ENCODE data around the gene EPO. TPM values are rescaled to one million over a fixed set of nuclear protein-coding genes. Genes with fewer than 3 reads are reported as not detected.
"Not testable (repeated sequence)": the region's sequence is repeated elsewhere in the genome, so short reads cannot be mapped to it uniquely, and the experiment has no call there.

EPO gene
- total and polyA plus RNA-seq, 4 experiments from 2014 or later, result not detected

DNA sequence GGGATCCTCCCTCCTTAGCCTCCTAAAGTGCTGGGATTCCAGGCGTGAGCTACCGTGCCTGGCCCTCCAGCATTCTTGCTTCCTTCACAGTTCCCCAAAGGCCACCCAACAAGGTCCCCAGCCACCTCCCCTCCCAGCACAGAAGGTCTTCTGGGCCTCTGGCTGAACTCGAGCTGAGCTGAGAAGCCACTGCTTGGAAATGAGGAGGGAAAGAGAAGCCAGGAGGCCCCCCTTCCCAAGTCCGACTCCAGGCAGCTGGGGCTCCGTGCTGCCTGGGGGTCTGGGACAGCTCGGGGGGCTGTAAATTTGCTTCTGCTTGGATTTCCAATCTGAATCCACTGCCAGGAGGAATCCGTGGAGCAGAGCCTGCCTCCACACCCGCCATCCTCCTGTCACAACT is 5.5 kb upstream of the EPO start:
- ChIA-PET POLR2A (ENCODE audit: partially characterized antibody) (no interaction called here), CTCF (ENCODE audit: partially characterized antibody) (interaction anchor here (2.6 kb wide), 1 partner anchor 9 kb away, joined by 9 read pairs; the partner anchor contains the start of gene POP7)
- Mint-ChIP-seq H3K36me3 (peaks cover 0 to 9% of the 10 kb centered on the region in 2 donors), H3K9me3 (peaks cover 0 to 29% (median 12%) of the 10 kb centered on the region in 8 donors), H3K4me3 (no peak overlapping the region), H3K27me3 (peaks cover 7 to 15% of the 10 kb centered on the region in 2 donors), H3K4me1 (no peaks in the 10 kb centered on the region), H3K27ac (no peak overlapping the region)
- H3K4me1 ChIP-seq (ENCODE audit: insufficient read depth, low read length), result no peaks in the 10 kb centered on the region
- H3K4me3 ChIP-seq (ENCODE audit: low read length in 2 of 2), result no peak overlapping the region
- H3K9me3 ChIP-seq (ENCODE audit: control insufficient read depth in 1 of 2, low read length in 2 of 2), result no peaks in the 10 kb centered on the region
- intact Hi-C loops (cut with micrococcal nuclease), result no loop called here
- H3K36me3 ChIP-seq (ENCODE audit: insufficient read depth, low read length), result no peaks in the 10 kb centered on the region
- no peak overlapping the region for H3K27ac ChIP-seq (ENCODE audit: low read depth, low read length)
- DNase-seq, result no peak
- no peaks in the 10 kb centered on the region for H3K27me3 ChIP-seq (ENCODE audit: insufficient read depth, low read length)

DNA sequence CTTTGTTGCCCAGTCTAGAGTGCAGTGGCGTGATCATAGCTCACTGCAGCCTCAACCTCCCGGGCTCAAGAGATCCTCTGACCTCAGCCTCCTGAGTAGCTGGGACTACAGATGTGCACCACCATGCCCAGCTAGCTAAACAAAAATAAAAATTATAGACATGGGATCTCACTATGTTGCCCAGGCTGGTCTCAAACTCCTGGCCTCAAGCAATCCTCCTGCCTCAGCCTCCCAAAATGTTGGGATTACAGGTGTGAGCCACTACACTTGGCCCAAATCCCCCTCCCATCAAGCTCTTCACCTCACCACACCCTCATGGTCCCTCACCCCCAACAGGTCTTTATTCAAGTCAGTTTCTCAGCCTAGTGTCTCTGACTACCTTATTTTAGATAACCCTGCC is 3.2 kb upstream of the EPO start:
- CTCF ChIA-PET (ENCODE audit: partially characterized antibody), result interaction anchor here (1.0 to 2.4 kb wide), 4 partner anchors 8 to 13 kb away, joined by 3 to 10 read pairs (median 6); partner anchors contain the start of gene POP7
- H3K4me1 ChIP-seq (ENCODE audit: insufficient read depth, low read length); H3K36me3 ChIP-seq (ENCODE audit: insufficient read depth, low read length); DNase-seq; H3K27ac Mint-ChIP-seq; H3K4me3 ChIP-seq (ENCODE audit: low read length in 2 of 2); H3K4me3 Mint-ChIP-seq; H3K36me3 Mint-ChIP-seq; POLR2A ChIA-PET (ENCODE audit: partially characterized antibody); intact Hi-C loops (cut with micrococcal nuclease); H3K4me1 Mint-ChIP-seq; H3K27me3 ChIP-seq (ENCODE audit: insufficient read depth, low read length); H3K27ac ChIP-seq (ENCODE audit: low read depth, low read length); H3K9me3 ChIP-seq (ENCODE audit: control insufficient read depth in 1 of 2, low read length in 2 of 2): not testable (repeated sequence)
- peaks cover 0 to 33% (median 12%) of the 10 kb centered on the region in 8 donors for H3K9me3 Mint-ChIP-seq
- H3K27me3 Mint-ChIP-seq, result peaks cover 14 to 32% of the 10 kb centered on the region in 2 donors

DNA sequence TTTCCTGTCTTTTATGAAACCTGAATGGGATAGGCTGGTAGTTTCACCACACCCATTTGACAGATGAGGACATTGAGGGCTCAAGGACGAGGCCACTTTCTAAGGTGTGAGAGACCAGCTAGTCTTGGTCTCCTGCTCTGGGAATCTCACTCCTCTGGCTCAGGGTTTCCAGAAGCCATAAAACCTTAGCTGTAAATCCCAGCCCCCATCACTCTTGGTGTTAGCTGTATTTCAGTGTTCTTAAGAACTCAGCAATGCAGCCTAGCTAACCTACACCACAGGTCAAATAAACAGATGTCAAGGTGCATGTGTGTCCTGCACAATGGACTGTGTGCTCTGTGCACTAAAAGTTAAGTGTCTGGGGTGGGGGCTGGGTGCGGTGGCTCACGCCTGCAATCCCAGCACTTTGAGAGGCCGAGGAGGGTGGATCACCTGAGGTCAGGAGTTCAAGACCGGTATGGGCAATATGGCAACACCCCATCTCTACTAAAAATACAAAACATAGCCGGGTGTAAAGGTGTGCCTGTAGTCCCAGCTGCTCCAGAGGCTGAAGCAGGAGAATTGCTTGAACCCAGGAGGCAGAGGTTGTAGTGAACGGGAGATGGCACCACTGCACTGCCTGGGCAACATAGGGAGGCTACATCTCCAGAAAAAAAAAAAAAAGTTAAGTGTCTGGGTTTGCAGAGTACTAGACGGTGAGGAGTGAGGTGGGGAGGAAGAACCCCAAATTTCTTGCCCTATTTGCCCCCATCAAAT is 567 bp upstream of the EPO start:
- DNase-seq, result no peak
- no peaks in the 10 kb centered on the region for H3K36me3 ChIP-seq (ENCODE audit: insufficient read depth, low read length)
- peaks cover 0 to 9% of the 10 kb centered on the region in 2 donors for H3K36me3 Mint-ChIP-seq
- H3K27me3 ChIP-seq (ENCODE audit: insufficient read depth, low read length), result peaks cover 8% of the 10 kb centered on the region
- no peak overlapping the region for H3K4me3 ChIP-seq (ENCODE audit: low read length in 2 of 2)
- no peak overlapping the region for H3K27ac Mint-ChIP-seq
- H3K9me3 ChIP-seq (ENCODE audit: control insufficient read depth in 1 of 2, low read length in 2 of 2), result no peaks in the 10 kb centered on the region
- H3K27ac ChIP-seq (ENCODE audit: low read depth, low read length), result no peak overlapping the region
- ChIA-PET POLR2A (ENCODE audit: partially characterized antibody) (no interaction called here), CTCF (ENCODE audit: partially characterized antibody) (interaction anchor here (1.9 kb wide), 1 partner anchor 14 kb away, joined by 6 read pairs; the partner anchor contains the start of gene POP7)
- H3K9me3 Mint-ChIP-seq, result peaks cover 0 to 33% (median 12%) of the 10 kb centered on the region in 8 donors
- peaks cover 0 to 1% (median 0%) of the 10 kb centered on the region in 4 donors for H3K4me1 Mint-ChIP-seq
- intact Hi-C loops (cut with micrococcal nuclease), result no loop called here
- H3K4me3 Mint-ChIP-seq, result peak overlapping the region in 1 of 8 donors; percentile 24
- H3K27me3 Mint-ChIP-seq, result peaks cover 20 to 46% of the 10 kb centered on the region in 2 donors
- no peaks in the 10 kb centered on the region for H3K4me1 ChIP-seq (ENCODE audit: insufficient read depth, low read length)

DNA sequence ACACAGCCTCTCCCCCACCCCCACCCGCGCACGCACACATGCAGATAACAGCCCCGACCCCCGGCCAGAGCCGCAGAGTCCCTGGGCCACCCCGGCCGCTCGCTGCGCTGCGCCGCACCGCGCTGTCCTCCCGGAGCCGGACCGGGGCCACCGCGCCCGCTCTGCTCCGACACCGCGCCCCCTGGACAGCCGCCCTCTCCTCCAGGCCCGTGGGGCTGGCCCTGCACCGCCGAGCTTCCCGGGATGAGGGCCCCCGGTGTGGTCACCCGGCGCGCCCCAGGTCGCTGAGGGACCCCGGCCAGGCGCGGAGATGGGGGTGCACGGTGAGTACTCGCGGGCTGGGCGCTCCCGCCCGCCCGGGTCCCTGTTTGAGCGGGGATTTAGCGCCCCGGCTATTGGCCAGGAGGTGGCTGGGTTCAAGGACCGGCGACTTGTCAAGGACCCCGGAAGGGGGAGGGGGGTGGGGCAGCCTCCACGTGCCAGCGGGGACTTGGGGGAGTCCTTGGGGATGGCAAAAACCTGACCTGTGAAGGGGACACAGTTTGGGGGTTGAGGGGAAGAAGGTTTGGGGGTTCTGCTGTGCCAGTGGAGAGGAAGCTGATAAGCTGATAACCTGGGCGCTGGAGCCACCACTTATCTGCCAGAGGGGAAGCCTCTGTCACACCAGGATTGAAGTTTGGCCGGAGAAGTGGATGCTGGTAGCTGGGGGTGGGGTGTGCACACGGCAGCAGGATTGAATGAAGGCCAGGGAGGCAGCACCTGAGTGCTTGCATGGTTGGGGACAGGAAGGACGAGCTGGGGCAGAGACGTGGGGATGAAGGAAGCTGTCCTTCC is 620 bp downstream of the EPO start:
- Histone ChIP-seq H3K27me3 (ENCODE audit: insufficient read depth, low read length) (peaks cover 8% of the 10 kb centered on the region), H3K9me3 (ENCODE audit: control insufficient read depth in 1 of 2, low read length in 2 of 2) (no peaks in the 10 kb centered on the region), H3K27ac (ENCODE audit: low read depth, low read length) (no peak overlapping the region), H3K4me1 (ENCODE audit: insufficient read depth, low read length) (peaks cover 5% of the 10 kb centered on the region), H3K36me3 (ENCODE audit: insufficient read depth, low read length) (no peaks in the 10 kb centered on the region), H3K4me3 (ENCODE audit: low read length in 2 of 2) (no peak overlapping the region)
- no peak overlapping the region for H3K4me3 Mint-ChIP-seq
- peaks cover 0 to 4% (median 3%) of the 10 kb centered on the region in 4 donors for H3K4me1 Mint-ChIP-seq
- H3K27ac Mint-ChIP-seq, result no peak overlapping the region
- intact Hi-C loops (cut with micrococcal nuclease), result no loop called here
- CTCF ChIA-PET (ENCODE audit: partially characterized antibody), result no interaction called here
- no peak for DNase-seq
- peaks cover 0 to 29% (median 12%) of the 10 kb centered on the region in 8 donors for H3K9me3 Mint-ChIP-seq
- POLR2A ChIA-PET (ENCODE audit: partially characterized antibody), result no interaction called here
- H3K36me3 Mint-ChIP-seq, result peaks cover 0 to 9% of the 10 kb centered on the region in 2 donors
- H3K27me3 Mint-ChIP-seq, result peaks cover 24 to 46% of the 10 kb centered on the region in 2 donors

DNA sequence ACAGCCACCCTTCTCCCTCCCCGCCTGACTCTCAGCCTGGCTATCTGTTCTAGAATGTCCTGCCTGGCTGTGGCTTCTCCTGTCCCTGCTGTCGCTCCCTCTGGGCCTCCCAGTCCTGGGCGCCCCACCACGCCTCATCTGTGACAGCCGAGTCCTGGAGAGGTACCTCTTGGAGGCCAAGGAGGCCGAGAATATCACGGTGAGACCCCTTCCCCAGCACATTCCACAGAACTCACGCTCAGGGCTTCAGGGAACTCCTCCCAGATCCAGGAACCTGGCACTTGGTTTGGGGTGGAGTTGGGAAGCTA is 1.2 kb downstream of the EPO start:
- CTCF ChIA-PET (ENCODE audit: partially characterized antibody), result no interaction called here
- Mint-ChIP-seq H3K27me3 (peaks cover 24 to 46% of the 10 kb centered on the region in 2 donors), H3K9me3 (peaks cover 0 to 28% (median 12%) of the 10 kb centered on the region in 8 donors), H3K27ac (no peak overlapping the region), H3K4me1 (peaks cover 0 to 4% (median 3%) of the 10 kb centered on the region in 4 donors), H3K36me3 (peaks cover 0 to 9% of the 10 kb centered on the region in 2 donors), H3K4me3 (no peak overlapping the region)
- intact Hi-C loops (cut with micrococcal nuclease), result no loop called here
- Histone ChIP-seq H3K27ac (ENCODE audit: low read depth, low read length) (no peak overlapping the region), H3K9me3 (ENCODE audit: control insufficient read depth in 1 of 2, low read length in 2 of 2) (no peaks in the 10 kb centered on the region), H3K36me3 (ENCODE audit: insufficient read depth, low read length) (no peaks in the 10 kb centered on the region), H3K4me1 (ENCODE audit: insufficient read depth, low read length) (peaks cover 5% of the 10 kb centered on the region), H3K4me3 (ENCODE audit: low read length in 2 of 2) (no peak overlapping the region), H3K27me3 (ENCODE audit: insufficient read depth, low read length) (peaks cover 8% of the 10 kb centered on the region)
- POLR2A ChIA-PET (ENCODE audit: partially characterized antibody), result no interaction called here
- no peak for DNase-seq

DNA sequence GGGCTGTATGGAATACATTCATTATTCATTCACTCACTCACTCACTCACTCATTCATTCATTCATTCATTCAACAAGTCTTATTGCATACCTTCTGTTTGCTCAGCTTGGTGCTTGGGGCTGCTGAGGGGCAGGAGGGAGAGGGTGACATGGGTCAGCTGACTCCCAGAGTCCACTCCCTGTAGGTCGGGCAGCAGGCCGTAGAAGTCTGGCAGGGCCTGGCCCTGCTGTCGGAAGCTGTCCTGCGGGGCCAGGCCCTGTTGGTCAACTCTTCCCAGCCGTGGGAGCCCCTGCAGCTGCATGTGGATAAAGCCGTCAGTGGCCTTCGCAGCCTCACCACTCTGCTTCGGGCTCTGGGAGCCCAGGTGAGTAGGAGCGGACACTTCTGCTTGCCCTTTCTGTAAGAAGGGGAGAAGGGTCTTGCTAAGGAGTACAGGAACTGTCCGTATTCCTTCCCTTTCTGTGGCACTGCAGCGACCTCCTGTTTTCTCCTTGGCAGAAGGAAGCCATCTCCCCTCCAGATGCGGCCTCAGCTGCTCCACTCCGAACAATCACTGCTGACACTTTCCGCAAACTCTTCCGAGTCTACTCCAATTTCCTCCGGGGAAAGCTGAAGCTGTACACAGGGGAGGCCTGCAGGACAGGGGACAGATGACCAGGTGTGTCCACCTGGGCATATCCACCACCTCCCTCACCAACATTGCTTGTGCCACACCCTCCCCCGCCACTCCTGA is 2.4 kb downstream of the EPO start:
- Mint-ChIP-seq H3K27ac (no peak overlapping the region), H3K27me3 (peaks cover 22 to 46% of the 10 kb centered on the region in 2 donors), H3K36me3 (peaks cover 0 to 6% of the 10 kb centered on the region in 2 donors), H3K4me1 (peaks cover 0 to 4% (median 3%) of the 10 kb centered on the region in 4 donors), H3K9me3 (peaks cover 0 to 24% (median 11%) of the 10 kb centered on the region in 8 donors), H3K4me3 (no peak overlapping the region)
- Histone ChIP-seq H3K9me3 (ENCODE audit: control insufficient read depth in 1 of 2, low read length in 2 of 2) (no peaks in the 10 kb centered on the region), H3K4me1 (ENCODE audit: insufficient read depth, low read length) (peaks cover 5% of the 10 kb centered on the region), H3K4me3 (ENCODE audit: low read length in 2 of 2) (no peak overlapping the region), H3K36me3 (ENCODE audit: insufficient read depth, low read length) (no peaks in the 10 kb centered on the region), H3K27ac (ENCODE audit: low read depth, low read length) (no peak overlapping the region), H3K27me3 (ENCODE audit: insufficient read depth, low read length) (peaks cover 8% of the 10 kb centered on the region)
- ChIA-PET POLR2A (ENCODE audit: partially characterized antibody) (interaction anchor here (1.4 kb wide), 1 partner anchor 17 kb away, joined by 3 read pairs; no protein-coding TSS in a partner anchor), CTCF (ENCODE audit: partially characterized antibody) (interaction anchor here (1.2 to 5.1 kb wide), 5 partner anchors 13 to 164 kb away, joined by 3 to 47 read pairs (median 4); partner anchors contain the start of gene POP7)
- intact Hi-C loops (cut with micrococcal nuclease), result no loop called here
- DNase-seq, result no peak

Measured in CD4-positive, alpha-beta memory T cell (primary cell).